ENCODE measurements around the gene ARHGEF28. TPM values are rescaled to one million over a fixed set of nuclear protein-coding genes. Genes with fewer than 3 reads are reported as not detected.

Gene ARHGEF28
- total and polyA plus RNA-seq, 2 experiments from 2014 or later = 3.5 to 11.2 TPM

GRCh38 chr5:73851471-73852181 is 225.6 kb downstream of the ARHGEF28 start:
- no peaks in the 10 kb centered on the region for H3K27me3 ChIP-seq
- no peaks in the 10 kb centered on the region for H4K20me1 ChIP-seq (ENCODE audit: insufficient read depth, poor library complexity, severe bottlenecking)
- no peaks in the 10 kb centered on the region for H3K9me2 ChIP-seq (replicated peaks; ENCODE audit: insufficient read depth)
- H3K79me2 ChIP-seq = no peaks in the 10 kb centered on the region
- no peak for TF ChIP-seq EZH2 (IDR thresholded peaks at IDR 0.05; ENCODE audit: borderline replicate concordance)
- no peak for TF ChIP-seq EZH2phosphoT487 (IDR thresholded peaks at IDR 0.05; ENCODE audit: low read depth, severe bottlenecking, unreplicated experiment)
- no peak for TF ChIP-seq CTCF (IDR thresholded peaks at IDR 0.05; ENCODE audit: poor library complexity)
- 54% methylated on average over 2 of the region's 2 CpGs for WGBS (ENCODE audit: low lambda C conversion rate, missing lambda C conversion rate)
- no peak overlapping the region for H3K27ac ChIP-seq
- no peaks in the 10 kb centered on the region for H3K4me1 ChIP-seq (ENCODE audit: insufficient read depth)
- H3K36me3 ChIP-seq (replicated peaks; ENCODE audit: insufficient read depth, low read depth) = no peaks in the 10 kb centered on the region
- H3K9me3 ChIP-seq (ENCODE audit: low read depth) = no peaks in the 10 kb centered on the region
- H3K4me2 ChIP-seq = no peak overlapping the region
- H2AFZ ChIP-seq = no peak overlapping the region
- H3K4me3 ChIP-seq = no peak overlapping the region
- no peak for DNase-seq (ENCODE audit: low spot score)

- Histone ChIP-seq H2AFZ (no peak overlapping the region), H3K4me1 (ENCODE audit: insufficient read depth) (no peaks in the 10 kb centered on the region), H3K79me2 (no peaks in the 10 kb centered on the region), H3K4me2 (no peak overlapping the region), H3K27me3 (no peaks in the 10 kb centered on the region), H3K9me3 (ENCODE audit: low read depth) (no peaks in the 10 kb centered on the region), H3K9me2 (replicated peaks; ENCODE audit: insufficient read depth) (no peaks in the 10 kb centered on the region), H3K36me3 (replicated peaks; ENCODE audit: insufficient read depth, low read depth) (no peaks in the 10 kb centered on the region), H3K4me3 (no peak overlapping the region), H4K20me1 (ENCODE audit: insufficient read depth, poor library complexity, severe bottlenecking) (no peaks in the 10 kb centered on the region), H3K27ac (no peak overlapping the region)
- DNase-seq (ENCODE audit: low spot score) = no peak
- WGBS (ENCODE audit: low lambda C conversion rate, missing lambda C conversion rate) = 86% methylated on average over 4 of the region's 4 CpGs
- TF ChIP-seq CTCF (IDR thresholded peaks at IDR 0.05; ENCODE audit: poor library complexity) (no peak), EZH2phosphoT487 (IDR thresholded peaks at IDR 0.05; ENCODE audit: low read depth, severe bottlenecking, unreplicated experiment) (no peak), EZH2 (IDR thresholded peaks at IDR 0.05; ENCODE audit: borderline replicate concordance) (no peak)
These were observed 227.1 kb downstream of the ARHGEF28 start for GRCh38 chr5:73853091-73853490.

- Histone ChIP-seq H3K36me3 (replicated peaks; ENCODE audit: insufficient read depth, low read depth) (no peaks in the 10 kb centered on the region), H4K20me1 (ENCODE audit: insufficient read depth, poor library complexity, severe bottlenecking) (no peaks in the 10 kb centered on the region), H3K27me3 (no peaks in the 10 kb centered on the region), H3K4me1 (ENCODE audit: insufficient read depth) (no peaks in the 10 kb centered on the region), H3K4me3 (no peak overlapping the region), H3K4me2 (no peak overlapping the region), H2AFZ (no peak overlapping the region), H3K27ac (no peak overlapping the region), H3K9me3 (ENCODE audit: low read depth) (no peaks in the 10 kb centered on the region), H3K9me2 (replicated peaks; ENCODE audit: insufficient read depth) (no peaks in the 10 kb centered on the region), H3K79me2 (no peaks in the 10 kb centered on the region)
- no peak for TF ChIP-seq EZH2 (IDR thresholded peaks at IDR 0.05; ENCODE audit: borderline replicate concordance)
- no peak for TF ChIP-seq EZH2phosphoT487 (IDR thresholded peaks at IDR 0.05; ENCODE audit: low read depth, severe bottlenecking, unreplicated experiment)
- no peak for TF ChIP-seq CTCF (IDR thresholded peaks at IDR 0.05; ENCODE audit: poor library complexity)
- WGBS (ENCODE audit: low lambda C conversion rate, missing lambda C conversion rate) = 64% methylated on average over 5 of the region's 5 CpGs
- no peak for DNase-seq (ENCODE audit: low spot score)
These were observed 231.0 kb downstream of the ARHGEF28 start for GRCh38 chr5:73856997-73857396.
